ENCODE results near the gene CWC22.
"Not testable (repeated sequence)": the region's sequence is repeated elsewhere in the genome, so short reads cannot be mapped to it uniquely, and the experiment has no call there.

Gene CWC22

DNA sequence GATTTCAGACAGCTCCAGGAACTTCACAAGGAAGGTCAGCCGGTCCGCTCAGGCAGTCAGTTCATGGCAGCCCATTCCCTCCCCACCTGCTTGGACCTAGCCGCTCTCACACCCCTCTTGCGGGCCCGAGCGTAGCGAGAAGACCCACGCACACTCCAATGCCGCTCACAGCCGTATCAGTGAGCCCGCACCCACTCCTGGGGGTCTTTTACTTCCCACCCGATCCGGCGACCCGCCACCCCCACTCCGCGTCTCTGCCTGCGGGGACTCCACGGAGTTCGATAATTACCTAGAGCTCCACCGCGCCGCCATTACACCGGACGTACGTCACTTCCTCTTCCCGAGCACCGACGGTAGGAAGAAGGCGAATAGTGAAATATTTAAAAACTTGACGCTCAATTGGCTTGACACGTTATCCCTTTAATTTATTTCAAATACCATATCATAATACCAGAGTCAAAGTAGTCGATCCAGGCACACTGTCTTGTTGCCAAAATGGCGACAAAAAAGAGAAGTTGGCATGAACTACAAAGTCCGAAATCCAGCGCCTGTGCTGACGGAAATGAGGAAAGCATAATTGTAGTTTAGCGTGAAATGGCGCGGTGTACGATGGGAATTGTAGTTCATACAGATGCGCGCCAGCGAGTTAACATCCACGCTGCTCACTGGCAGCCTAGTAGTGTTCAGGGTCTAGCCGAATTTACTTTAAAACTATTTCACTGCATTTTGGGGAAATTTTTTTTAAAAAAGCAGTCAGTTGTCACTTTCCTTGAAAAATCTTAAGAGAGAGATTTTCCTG lies at the start of gene CWC22:
Gene CWC22, minus strand, starts transcription at position 517 of the 799 bp plus-strand sequence. CDS start 13,956 bp downstream, outside the sequence.
- peak; percentile 75 for DNase-seq (ENCODE audit: low read depth)

GRCh38 chr2:180056367-180057118 lies 49.4 kb upstream of the CWC22 start:
- DNase-seq (ENCODE audit: low read depth) = no peak

DNA sequence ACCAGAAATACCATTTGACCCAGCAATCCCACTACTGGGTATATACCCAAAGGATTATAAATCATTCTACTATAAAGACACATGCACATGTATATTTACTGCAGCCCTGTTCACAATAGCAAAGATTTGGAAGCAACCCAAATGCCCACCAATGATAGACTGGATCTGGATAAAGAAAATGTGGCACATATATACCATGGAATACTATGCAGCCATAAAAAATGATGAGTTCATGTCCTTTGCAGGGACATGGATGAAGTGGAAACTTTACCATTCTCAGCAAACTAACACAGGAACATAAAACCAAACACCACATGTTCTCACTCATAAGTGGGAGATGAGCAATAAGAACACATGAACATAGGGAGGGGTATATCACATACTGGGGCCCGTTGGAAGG lies 47.5 kb upstream of the CWC22 start:
- DNase-seq (ENCODE audit: low read depth) = not testable (repeated sequence)

DNA sequence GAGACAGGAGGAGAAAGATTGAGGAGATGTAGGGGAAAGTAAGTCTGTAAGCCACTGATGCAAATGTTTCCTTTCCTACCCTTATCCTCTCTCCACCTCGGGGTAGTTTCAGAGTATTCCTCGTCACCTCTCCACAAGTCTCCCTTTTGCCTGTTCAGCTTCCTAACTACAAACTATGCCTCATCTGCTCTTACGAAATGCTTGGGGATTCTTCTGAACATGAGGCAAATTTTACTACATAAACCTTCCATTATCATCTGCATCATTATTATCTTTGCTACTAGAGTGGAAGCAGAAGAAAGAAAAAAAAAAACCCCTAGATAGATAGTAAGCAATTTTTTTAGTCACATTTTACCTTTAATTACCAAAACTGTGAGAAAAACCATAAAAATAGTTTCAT lies 43.1 kb upstream of the CWC22 start:
- no peak for DNase-seq (ENCODE audit: low read depth)

GRCh38 chr2:180048251-180048650 lies 41.2 kb upstream of the CWC22 start:
- DNase-seq (ENCODE audit: low read depth) = no peak

DNA sequence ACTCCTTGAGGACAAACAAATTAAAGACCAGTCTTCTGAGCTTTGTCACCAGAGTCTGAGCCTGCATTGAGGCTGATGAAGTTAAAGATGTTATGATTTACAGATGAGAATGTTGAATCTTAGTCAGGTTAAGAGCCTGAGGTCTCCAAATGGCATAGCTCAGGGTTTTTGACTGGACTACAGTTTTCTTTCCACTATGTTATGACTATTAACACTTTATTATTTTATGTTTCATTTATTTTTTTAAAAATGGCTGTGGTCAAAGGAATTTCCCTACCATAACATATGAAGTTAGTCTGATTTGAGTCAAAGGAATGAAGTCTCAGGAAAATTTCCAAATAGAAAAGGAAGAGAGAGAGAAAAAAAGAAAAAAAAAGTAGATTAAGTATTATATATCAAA lies 39.7 kb upstream of the CWC22 start:
- DNase-seq (ENCODE audit: low read depth) = no peak

- DNase-seq (ENCODE audit: low read depth) = no peak
These were observed 39.1 kb upstream of the CWC22 start for GRCh38 chr2:180046202-180046601.

GRCh38 chr2:180040146-180040925 lies 33.2 kb upstream of the CWC22 start:
- peak; percentile 51 for DNase-seq (ENCODE audit: low read depth)

- no peak for DNase-seq (ENCODE audit: low read depth)
These were observed 31.9 kb upstream of the CWC22 start for GRCh38 chr2:180038997-180039396.

DNA sequence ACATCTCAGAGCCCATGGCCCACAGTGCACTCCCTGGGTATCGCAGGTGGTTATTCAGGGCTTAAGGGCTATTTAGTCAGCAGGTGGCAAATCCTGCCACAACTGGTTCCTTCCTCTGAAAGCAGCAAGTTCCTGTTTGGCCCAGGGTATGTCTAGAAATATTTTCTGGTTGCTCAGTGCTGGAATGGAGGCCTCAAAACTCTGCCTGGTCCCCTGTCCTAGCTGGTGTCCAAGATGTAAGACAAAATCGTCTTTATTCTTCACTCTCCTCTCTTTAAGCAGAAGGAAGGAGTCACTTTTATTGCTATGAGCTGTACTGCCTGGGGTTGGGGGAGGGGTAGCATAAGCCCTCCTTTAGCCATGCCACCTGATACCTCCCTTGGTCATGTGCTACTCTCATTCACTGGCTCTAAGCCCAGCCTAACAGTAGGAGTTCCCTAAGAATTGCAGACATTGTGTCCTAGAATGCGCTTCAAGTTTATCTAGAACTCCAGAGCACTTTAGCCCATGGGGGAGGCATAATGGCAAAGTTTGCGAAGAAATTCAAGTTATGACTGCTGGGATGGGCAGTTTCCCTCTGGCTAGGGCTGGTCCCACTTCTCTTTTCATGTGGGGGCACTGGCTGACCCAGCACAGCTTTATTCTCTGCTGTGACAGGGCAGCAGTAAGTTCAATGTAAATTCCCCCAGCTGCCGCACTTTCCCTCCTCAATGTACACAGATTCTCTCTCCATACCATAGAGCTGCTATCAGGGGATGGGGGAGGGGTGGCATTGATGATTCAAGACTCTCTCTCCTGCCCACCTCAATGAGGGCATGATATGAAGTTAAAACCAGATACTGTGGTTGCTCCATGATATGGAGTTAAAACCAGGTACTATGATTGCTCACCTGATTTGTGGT lies 27.1 kb upstream of the CWC22 start:
- no peak for DNase-seq (ENCODE audit: low read depth)

GRCh38 chr2:180029575-180029974 lies 22.5 kb upstream of the CWC22 start:
- no peak for DNase-seq (ENCODE audit: low read depth)

- no peak for DNase-seq (ENCODE audit: low read depth)
These were observed 14.8 kb upstream of the CWC22 start for GRCh38 chr2:180021850-180022249.

DNA sequence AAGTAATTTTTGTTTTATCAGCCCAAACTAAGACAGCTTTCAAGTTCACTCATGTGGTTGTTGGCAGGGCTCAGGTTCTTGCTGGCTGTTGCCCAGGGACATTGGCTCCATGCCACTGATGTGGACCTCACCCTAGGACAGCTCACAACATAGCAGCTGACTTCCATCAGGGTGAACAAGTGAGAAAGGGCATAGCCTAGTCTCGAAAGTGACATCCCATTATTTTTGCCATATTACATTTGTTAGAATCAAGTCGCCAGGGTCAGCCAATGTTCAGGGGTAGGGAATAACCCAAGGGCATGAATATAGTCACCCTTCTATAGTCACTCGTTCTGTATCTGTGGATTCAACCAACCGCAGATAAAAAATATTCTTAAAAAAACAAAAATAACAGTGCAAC lies 10.7 kb upstream of the CWC22 start:
- DNase-seq (ENCODE audit: low read depth) = peak; percentile 45

DNA sequence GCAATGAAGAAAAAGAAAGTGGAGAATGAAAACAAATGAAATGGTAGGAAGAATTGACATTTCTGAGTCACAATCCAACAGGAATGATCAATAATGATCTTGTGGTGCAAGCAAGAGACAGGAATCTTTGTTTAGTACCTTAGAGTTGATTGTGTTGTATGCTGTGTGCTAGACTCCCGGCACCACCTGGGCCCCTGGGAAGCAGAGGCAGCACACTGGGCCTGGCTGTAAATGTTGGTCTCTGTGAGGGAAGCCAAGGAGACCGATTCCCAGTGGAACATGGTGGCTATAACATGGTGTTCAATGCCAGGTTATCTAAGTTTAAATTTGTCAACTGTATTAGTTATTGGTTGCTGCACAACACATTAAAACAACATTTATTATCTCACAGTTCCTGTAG lies 9.8 kb upstream of the CWC22 start:
- no peak for DNase-seq (ENCODE audit: low read depth)

- DNase-seq (ENCODE audit: low read depth) = peak; percentile 33
These were observed 9.0 kb upstream of the CWC22 start for GRCh38 chr2:180015951-180016709.

GRCh38 chr2:180012523-180012922 lies 5.4 kb upstream of the CWC22 start:
- peak; percentile 24 for DNase-seq (ENCODE audit: low read depth)

- DNase-seq (ENCODE audit: low read depth) = no peak
These were observed 3.6 kb upstream of the CWC22 start for GRCh38 chr2:180010701-180011100.

DNA sequence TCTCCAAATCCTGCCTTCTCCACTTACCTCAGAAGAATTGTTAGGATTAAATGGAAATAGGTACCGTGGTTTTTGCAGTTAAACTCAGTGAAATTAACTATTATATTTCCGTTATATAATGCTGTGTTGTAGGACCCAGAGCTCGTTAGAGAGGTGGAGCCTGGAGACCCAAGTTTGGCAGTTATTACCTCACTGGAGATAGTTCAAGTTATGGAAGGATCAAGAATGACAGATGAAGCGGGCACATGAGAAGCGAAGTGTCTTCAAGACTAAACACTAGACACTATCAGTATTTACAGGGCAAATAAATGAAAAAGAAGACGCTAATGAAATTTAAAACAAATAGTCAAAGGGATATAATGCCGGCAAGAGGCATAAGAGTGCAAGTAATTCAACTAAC lies 866 bp downstream of the CWC22 start:
- no peak for DNase-seq (ENCODE audit: low read depth)

- not testable (repeated sequence) for DNase-seq (ENCODE audit: low read depth)
These were observed 1.6 kb downstream of the CWC22 start for GRCh38 chr2:180005465-180005864.

DNA sequence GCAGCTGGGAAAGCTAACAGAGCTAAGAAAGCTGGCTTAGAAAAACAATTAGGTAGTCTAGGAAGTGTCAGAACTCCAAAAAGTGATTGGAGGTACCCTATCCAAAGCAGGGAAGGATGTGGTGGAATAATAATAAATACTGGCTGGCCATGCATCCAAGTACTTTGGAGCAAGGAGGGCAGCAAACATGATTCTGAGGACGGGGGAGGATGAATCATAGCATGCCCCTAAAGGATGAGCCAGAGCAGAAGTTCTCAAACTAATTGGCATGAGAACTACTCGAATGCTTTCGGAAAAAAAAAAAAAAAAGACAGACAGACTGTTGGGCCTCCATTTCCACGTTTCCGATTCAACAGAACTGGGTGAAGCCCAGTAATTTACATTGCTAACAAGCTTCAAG lies 2.4 kb downstream of the CWC22 start:
- DNase-seq (ENCODE audit: low read depth) = no peak

DNA sequence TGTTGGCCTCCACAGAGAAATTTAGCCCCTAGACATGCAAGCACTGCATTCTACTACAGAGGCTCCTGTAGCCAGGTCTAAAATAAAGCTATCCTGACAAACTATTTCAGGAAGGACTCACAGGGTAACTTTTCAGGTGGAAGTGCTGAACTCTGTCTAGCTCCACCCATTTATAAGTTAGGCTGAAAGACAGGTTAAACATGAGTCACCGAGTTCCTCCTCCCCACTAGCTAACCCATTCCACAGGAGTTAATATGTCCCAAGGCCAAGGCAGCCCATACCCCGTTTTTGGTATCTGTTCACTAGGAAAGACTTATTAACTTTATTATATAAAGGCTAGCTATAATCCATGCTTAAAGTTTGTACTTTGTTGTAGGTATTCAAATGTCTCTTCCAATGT lies 3.5 kb downstream of the CWC22 start:
- no peak for DNase-seq (ENCODE audit: low read depth)
